HG03060 (cell line): ENCODE measurements around the gene DUS3L.
"Not testable (repeated sequence)": the region's sequence is repeated elsewhere in the genome, so short reads cannot be mapped to it uniquely, and the experiment has no call there.

ENCODE experiments used
- ATAC-seq: cut with Tn5 transposase; IDR thresholded peaks from one replicate; pipeline ENCODE4 v1.9.1; 2021; ENCODE audit warnings: low read depth, moderate number of reproducible peaks; ENCODE audit not compliant: unreplicated experiment

The DUS3L gene

DNA sequence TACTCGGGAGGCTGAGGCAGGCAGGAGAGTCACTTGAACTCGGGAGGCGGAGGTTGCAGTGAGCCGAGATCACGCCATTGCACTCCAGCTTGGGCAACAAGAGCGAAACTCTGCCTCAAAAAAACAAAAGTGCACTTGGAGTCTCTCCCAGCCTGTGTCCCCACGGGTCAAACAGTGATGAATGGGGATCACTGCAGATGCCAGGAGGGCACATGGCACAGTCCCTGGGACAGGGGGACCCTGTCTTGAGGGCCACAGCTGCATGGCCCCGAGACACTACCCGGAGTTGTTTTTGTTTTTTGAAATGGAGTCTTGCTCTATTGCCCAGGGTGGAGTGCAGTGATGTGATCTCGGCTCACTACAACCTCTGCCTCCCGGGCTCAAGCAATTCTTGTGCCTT lies 10.0 kb downstream of the DUS3L start:
- not testable (repeated sequence) for ATAC-seq

DNA sequence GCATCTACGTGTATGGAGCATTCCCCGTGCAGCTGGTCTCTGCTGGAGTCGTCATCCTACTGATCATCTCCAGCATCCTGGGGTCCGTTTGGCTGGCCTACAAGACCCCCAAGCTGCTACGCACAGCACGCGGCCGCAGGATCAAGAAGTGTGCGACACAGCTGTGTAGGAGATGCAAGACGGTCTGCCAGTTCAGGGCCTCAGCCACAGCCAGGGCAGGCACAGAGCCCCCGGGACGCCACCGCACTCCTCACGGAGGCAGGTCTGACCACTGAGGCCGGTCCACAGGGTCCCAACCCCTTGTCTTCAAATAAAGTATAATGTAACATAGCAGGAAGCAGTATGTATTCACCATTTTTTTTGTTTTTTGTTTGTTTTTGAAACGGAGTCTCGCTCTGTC lies 12.6 kb downstream of the DUS3L start:
- ATAC-seq = no peak

DNA sequence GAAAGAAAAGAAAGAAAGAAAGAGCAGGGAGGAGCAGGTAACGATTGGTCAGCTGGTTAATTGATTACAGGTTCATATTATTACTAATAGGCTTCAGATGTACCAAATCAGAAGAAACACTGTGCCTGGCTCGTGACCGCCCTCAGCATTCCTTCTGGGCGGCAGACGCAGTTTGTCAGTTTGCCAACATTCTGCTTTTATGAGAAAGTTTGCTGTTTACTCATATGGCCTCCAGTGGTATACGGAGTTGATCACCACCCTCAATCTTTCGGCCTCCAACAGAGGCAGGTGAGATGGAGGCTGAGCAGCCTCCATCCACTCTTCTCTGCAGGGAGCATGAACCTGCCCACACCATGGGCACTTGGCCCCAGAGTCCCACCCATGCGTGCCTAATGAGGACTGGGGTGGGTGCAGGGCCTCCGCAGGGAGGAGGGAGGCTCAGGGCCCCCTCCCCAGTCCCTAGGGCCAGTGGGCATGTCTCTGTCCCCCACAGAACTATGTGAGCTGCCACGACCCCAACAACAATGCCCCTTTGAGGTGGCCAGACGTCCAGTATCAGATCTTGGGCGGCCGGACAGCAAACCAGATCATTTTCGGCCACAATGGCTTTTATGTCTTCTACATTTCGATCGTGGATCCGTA lies 15.2 kb downstream of the DUS3L start:
- ATAC-seq = no peak

DNA sequence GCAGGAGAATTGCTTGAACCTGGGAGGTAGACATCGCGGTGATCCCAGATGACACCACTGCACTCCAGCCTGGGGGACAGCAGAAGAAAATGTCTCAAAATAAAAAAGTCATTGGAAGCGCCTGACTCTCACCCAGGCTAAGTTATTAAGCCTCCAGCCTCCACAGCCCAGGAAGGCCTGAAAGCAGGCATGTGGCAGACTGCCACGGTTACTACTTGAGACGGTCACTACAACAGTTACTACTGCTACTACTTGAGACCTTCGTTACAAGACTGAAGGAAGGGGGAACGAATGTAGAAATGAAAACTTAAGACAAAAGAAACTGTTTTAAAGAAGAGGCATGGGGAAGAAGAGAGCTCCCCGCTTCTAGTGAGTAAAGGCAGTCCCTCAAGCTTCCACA lies 16.0 kb downstream of the DUS3L start:
- no peak for ATAC-seq

DNA sequence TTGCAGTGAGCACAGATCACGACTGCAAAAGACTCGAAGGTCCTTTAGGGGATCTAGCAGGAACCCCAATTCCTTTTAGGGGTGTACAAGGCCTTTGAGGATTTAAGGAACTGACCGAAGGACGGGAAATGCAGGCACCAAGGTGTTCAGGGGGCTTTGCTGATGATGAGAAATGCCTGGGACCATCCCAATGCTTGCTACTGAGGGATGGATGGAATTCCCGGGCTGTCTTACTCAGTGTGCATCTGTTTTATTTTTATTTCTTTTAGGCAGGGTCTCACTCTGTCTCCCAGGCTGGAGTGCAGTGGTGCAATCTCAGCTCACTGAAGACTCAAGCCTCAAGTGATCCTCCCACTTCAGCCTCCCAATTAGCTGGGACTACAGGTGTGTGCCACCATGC lies 17.7 kb downstream of the DUS3L start:
- ATAC-seq = no peak

DNA sequence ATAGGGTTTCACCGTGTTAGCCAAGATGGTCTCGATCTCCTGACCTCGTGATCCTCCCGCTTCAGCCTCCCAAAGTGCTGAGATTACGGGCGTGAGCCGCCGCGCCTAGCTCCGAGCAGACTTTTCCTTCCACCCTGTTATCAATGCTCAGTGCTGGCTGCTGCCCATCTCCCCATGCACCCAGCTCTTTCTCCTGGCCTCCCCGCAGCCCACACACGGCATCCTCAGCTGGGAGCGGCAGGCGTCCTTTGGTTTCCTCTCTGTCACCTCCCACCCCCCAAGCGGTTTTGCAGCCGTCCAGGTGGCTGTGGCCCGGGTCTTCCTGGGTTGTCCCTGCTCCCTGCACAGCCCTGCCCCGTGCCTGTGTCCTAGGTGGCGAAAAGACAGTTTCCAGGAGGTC lies 18.5 kb downstream of the DUS3L start:
- ATAC-seq = no peak

DNA sequence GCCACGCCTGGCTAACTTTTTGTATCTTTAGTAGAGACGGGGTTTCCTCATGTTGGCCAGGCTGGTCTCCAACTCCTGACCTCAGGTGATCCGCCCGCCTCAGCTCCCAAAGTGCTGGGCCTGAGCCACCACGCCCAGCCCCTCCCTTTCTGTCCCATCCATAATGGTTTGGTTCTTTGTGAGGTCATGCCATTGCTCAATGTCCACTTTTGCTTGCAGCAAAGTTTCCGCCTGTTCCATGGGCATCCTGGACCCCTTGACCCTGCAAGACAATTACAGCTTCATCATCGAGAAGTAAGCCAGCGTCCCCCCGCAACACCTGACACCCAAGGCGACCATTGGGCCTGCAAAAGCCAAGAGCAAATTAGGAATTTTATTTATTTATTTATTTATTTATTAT lies 23.0 kb downstream of the DUS3L start:
- no peak for ATAC-seq

DNA sequence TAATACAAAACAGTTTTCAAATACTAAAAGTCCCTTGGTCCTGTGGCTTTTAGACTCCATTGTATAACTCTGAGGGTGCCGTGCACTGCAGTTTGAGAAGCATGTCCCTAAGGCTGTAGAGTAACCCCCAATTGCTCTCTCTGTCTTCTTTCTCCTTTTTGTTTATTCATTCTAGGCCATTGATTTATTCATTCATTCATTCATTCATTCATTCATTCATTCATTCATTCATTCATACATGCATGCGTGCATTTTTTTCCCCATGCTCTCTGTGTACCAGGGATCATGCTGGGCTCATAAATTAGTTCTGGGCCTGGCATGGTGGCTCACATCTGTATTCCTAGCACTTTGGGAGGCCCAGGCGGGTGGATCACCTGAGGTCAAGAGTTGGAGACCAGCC lies 25.7 kb downstream of the DUS3L start:
- ATAC-seq = no peak

DNA sequence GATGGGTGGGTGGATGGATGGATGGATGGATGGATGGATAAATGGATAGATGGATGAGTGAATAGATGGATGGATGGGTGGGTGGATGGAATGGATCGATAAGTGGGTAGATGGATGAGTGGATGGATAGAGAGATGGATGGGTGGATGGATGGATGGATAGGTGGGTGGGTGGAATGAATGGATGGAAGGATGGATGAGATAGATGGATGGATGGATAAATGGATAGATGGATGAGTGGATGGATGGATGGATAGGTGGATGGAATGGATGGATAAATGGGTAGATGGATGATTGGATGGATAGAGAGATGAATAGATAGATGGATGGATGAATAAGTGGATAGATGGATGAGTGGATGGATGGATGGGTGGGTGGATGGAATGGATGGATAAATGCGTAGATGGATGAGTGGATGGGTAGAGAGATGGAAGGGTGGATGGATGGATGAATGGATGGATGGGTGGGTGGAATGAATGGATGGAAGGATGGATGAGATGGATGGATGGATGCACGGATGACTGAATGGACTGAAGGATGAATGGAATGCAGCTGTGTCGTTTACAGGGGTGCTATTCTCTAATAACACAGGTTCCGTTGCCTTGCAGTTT lies 28.2 kb downstream of the DUS3L start:
- ATAC-seq = no peak

DNA sequence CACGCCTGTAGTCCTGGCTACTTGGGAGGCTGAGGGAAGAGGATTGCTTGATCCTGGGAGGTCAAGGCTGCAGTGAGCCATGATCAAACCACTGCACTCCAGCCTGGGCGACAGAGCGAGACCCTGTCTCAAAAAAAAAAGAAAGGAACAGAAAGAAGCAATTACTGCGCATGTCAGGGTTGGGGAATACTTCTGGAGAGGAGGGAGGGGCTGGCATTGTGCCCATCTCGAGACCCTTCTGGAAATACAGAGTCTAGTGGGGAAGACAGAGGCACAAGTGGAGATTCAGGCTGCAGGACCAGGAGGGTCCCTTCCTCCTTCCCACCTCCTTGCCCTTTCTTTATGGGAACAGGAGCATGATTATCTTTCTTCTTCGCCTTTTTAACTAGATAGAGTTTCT lies 37.2 kb downstream of the DUS3L start:
- ATAC-seq = no peak

DNA sequence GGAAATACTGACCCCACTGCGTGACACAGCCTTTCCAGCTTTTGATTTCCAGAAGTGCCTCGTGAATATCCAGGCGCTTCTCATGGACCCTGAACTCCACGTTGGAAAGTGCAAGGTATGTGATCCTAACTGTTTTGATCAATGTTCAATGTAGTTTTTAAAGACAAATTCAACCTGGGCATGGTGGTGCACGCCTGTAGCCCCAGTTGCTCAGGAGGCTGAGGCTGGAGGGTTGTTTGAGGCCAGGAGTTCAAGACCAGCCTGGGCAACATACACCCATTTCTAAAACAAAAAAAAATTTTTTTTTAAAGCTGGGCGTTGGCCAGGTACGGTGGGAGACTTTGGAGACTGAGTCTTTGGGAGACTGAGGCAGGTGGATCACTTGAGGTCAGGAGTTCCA lies 39.3 kb downstream of the DUS3L start:
- ATAC-seq = no peak

DNA sequence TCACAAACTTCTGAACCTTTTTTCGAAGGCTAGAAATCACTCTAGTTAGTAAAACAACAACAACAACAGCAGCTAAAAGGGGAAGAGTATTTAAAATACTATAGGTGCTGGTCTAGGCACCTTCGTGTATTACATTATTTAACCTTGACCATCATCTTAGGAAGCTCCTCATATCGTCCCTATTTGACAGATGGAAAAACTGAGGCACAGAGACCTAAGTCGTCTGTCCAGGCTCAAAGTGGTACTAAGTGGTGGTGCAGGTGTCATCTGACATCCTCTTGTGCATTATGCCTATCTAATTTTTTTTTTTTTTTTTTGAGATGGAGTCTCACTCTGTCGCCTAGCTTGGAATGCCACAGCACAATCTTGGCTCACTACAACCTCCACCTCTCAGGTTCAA lies 41.5 kb downstream of the DUS3L start:
- ATAC-seq = no peak

DNA sequence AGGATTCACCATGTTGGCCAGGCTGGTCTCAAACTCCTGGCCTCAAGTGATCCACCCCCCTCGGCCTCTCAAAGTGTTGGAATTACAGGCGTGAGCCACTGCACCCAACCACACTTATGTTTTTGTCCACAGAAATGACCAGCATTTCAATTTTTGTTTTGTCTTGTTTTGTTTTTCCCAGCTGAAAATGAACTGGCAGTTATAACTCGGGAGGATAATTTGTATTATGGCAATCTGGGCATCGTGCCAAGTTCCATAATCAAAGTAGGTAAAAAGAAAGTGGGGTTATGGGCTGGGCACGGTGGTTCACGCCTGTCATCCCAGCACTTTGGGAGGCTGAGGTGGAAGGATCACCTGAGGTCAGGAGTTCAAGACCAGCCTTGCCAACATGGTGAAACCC lies 42.0 kb downstream of the DUS3L start:
- not testable (repeated sequence) for ATAC-seq

DNA sequence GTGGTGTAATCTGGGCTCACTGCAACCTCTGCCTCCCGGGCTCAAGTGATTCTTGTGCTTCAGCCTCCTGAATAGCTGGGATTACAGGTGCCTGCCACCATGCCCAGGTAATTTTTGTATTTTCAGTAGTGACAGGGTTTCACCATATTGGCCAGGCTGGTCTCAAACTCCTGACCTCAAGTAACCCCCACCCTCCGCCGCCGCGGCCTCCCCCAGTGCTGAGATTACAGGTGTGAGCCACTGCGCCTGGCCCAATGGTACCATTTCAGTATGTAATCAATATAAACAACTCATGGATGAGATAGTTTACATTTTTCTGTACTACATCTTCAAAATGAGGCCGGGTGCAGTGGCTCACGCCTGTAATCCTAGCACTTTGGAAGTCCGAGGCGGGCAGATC lies 46.0 kb downstream of the DUS3L start:
- ATAC-seq = not testable (repeated sequence)

DNA sequence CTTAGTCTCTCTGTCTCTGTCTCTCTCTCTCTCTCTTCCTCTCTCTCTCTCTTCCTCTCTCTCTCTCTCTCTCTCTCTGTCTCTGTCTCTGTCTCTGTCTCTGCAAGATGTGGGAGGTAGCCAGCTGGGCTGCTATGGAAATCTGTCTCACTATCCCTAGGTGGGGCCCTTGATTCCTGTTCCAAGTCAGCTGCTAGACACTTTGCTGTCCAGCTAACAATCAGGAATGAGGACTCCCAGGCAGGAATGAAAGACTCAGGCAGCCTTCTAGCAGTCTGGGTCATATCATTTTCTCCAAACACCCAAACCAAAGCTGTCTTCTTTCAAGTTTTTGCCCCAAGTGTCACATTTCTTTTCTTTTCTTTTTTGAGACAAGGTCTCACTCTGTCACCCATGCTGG lies 47.3 kb downstream of the DUS3L start:
- no peak for ATAC-seq

DNA sequence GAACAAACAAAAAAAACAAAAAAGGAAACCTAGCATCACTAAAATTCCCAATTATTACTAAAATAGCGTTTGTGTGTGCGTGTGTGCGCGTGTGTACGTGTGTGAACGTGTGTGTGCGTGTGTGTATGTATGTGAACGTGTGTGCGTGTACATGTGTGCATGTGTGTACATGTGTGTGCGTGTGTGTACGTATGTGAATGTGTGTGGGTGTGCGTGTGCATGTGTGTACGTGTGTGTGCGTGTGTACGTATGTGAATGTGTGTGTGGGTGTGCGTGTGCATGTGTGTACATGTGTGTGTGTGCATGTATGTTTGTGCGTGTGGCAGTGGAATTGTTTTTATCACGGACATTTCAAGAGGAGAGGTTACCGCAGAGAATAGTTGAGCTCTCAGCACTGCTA lies 48.9 kb downstream of the DUS3L start:
- ATAC-seq = no peak

DNA sequence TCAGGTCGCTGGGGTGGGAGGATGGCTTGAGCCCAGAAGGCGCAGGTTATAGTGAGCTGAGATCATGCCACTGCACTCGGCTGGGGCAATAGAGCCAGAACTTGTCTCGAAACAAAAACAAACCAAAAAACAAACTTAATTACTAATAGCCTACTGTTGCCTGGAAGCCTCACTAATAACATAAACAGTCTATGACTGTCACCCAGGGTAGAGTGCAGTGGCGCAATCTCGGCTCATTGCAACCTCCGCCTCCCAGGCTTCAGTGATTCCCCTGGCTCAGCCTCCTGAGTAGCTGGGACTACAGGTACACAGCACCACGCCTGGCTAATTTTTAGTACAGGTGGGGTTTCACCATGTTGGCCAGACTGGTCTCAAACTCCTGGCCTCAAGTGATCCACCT lies 52.5 kb downstream of the DUS3L start:
- no peak for ATAC-seq
